ENCODE measurements around the gene ANO7. TPM values are rescaled to one million over a fixed set of nuclear protein-coding genes. Genes with fewer than 3 reads are reported as not detected.

Gene ANO7
- total RNA-seq, 1 donor from 2014 or later, result 2.2 TPM

GRCh38 chr2:241268716-241269445 lies 80.4 kb downstream of the ANO7 start:
- H3K4me1 Mint-ChIP-seq (ENCODE audit: low read depth), result peaks cover 53% of the 10 kb centered on the region
- H3K27me3 Mint-ChIP-seq (ENCODE audit: low read depth), result no peaks in the 10 kb centered on the region
- peak overlapping the region; percentile 98 for H3K4me3 Mint-ChIP-seq (ENCODE audit: unreplicated experiment)
- H3K36me3 Mint-ChIP-seq (ENCODE audit: low read depth), result peaks cover 35% of the 10 kb centered on the region
- peak overlapping the region; percentile 85 for H3K27ac Mint-ChIP-seq (ENCODE audit: unreplicated experiment)
- TF ChIP-seq, protein P1, sequence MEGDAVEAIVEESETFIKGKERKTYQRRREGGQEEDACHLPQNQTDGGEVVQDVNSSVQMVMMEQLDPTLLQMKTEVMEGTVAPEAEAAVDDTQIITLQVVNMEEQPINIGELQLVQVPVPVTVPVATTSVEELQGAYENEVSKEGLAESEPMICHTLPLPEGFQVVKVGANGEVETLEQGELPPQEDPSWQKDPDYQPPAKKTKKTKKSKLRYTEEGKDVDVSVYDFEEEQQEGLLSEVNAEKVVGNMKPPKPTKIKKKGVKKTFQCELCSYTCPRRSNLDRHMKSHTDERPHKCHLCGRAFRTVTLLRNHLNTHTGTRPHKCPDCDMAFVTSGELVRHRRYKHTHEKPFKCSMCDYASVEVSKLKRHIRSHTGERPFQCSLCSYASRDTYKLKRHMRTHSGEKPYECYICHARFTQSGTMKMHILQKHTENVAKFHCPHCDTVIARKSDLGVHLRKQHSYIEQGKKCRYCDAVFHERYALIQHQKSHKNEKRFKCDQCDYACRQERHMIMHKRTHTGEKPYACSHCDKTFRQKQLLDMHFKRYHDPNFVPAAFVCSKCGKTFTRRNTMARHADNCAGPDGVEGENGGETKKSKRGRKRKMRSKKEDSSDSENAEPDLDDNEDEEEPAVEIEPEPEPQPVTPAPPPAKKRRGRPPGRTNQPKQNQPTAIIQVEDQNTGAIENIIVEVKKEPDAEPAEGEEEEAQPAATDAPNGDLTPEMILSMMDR (IDR thresholded peaks at IDR 0.05), result no peak
- no peaks in the 10 kb centered on the region for H3K9me3 Mint-ChIP-seq (ENCODE audit: low read depth)
- DNase-seq (ENCODE audit: low spot score), result no peak

GRCh38 chr2:241269707-241270520 lies 81.4 kb downstream of the ANO7 start:
- DNase-seq (ENCODE audit: low spot score), result no peak
- peak overlapping the region; percentile 98 for H3K27ac Mint-ChIP-seq (ENCODE audit: unreplicated experiment)
- TF ChIP-seq, protein P1 (IDR thresholded peaks at IDR 0.05), result no peak
- peaks cover 53% of the 10 kb centered on the region for H3K4me1 Mint-ChIP-seq (ENCODE audit: low read depth)
- H3K4me3 Mint-ChIP-seq (ENCODE audit: unreplicated experiment), result peak overlapping the region; percentile 98
- no peaks in the 10 kb centered on the region for H3K9me3 Mint-ChIP-seq (ENCODE audit: low read depth)
- no peaks in the 10 kb centered on the region for H3K27me3 Mint-ChIP-seq (ENCODE audit: low read depth)
- H3K36me3 Mint-ChIP-seq (ENCODE audit: low read depth), result peaks cover 32% of the 10 kb centered on the region

GRCh38 chr2:241270531-241270930 lies 82.1 kb downstream of the ANO7 start:
- Mint-ChIP-seq H3K4me1 (ENCODE audit: low read depth) (peaks cover 53% of the 10 kb centered on the region), H3K27ac (ENCODE audit: unreplicated experiment) (peak overlapping the region; percentile 98)
- TF ChIP-seq, protein P1 (IDR thresholded peaks at IDR 0.05), result no peak

GRCh38 chr2:241271706-241272302 lies 83.3 kb downstream of the ANO7 start:
- Mint-ChIP-seq H3K36me3 (ENCODE audit: low read depth) (peaks cover 25% of the 10 kb centered on the region), H3K4me1 (ENCODE audit: low read depth) (peaks cover 51% of the 10 kb centered on the region), H3K4me3 (ENCODE audit: unreplicated experiment) (peak overlapping the region; percentile 98), H3K9me3 (ENCODE audit: low read depth) (peaks cover 7% of the 10 kb centered on the region), H3K27me3 (ENCODE audit: low read depth) (no peaks in the 10 kb centered on the region), H3K27ac (ENCODE audit: unreplicated experiment) (peak overlapping the region; percentile 98)
- DNase-seq (ENCODE audit: low spot score), result peak; percentile 96
- TF ChIP-seq, protein P1 (IDR thresholded peaks at IDR 0.05), result peak; percentile 9

More at GRCh38 chr2:241270531-241270930, 82.1 kb downstream of the ANO7 start:
- H3K36me3 Mint-ChIP-seq (ENCODE audit: low read depth), result peaks cover 33% of the 10 kb centered on the region
- DNase-seq (ENCODE audit: low spot score), result no peak
- H3K27me3 Mint-ChIP-seq (ENCODE audit: low read depth), result no peaks in the 10 kb centered on the region
- peak overlapping the region; percentile 98 for H3K4me3 Mint-ChIP-seq (ENCODE audit: unreplicated experiment)
- H3K9me3 Mint-ChIP-seq (ENCODE audit: low read depth), result peaks cover 5% of the 10 kb centered on the region
